GM12878 (cell line): ENCODE measurements around the gene AXIN1. TPM values are rescaled to one million over a fixed set of nuclear protein-coding genes. Genes with fewer than 3 reads are reported as not detected.

Experiments used
- ATAC-seq: fragments of 200-7000 bp; cut with Tn5 transposase; 3 replicates; pipeline ENCODE4 v1.9.1; 2020; ENCODE audit warnings: mild to moderate bottlenecking, moderate library complexity
- BruUV-seq: library from RNA; stranded (reverse); fragments of 400-500 nt; replicated peaks from 2 replicates; lab custom pipeline; 2021; lab: Mats Ljungman, UMichigan
- CTCF ChIA-PET: fragments of 300-600 bp; sonication (Branson Sonifier 250); formaldehyde crosslinking; extraction: SDS; loops from one replicate; lab custom pipeline; 2021; ENCODE audit warnings: inconsistent platforms; lab: Yijun Ruan, JAX
- POLR2A ChIA-PET: fragments of 350-600 bp; formaldehyde crosslinking; extraction: SDS; loops from one replicate; lab custom pipeline; 2021; ENCODE audit warnings: inconsistent platforms; lab: Charles Lee
- RAD21 ChIA-PET: fragments of 300-600 bp; sonication (Branson Sonifier 250); formaldehyde crosslinking; loops from one replicate; lab custom pipeline; 2023; ENCODE audit warnings: antibody characterized with exemption; ENCODE audit not compliant: unreplicated experiment; lab: Charles Lee
- SMC1A ChIA-PET: fragments of 300-600 bp; sonication (Branson Sonifier 250); formaldehyde crosslinking; loops from one replicate; lab custom pipeline; 2023; ENCODE audit not compliant: unreplicated experiment, uncharacterized antibody; lab: Charles Lee
- DNase-seq: peaks from one replicate; pipeline ENCODE4 v3.0.0-alpha.2; 2011; ENCODE audit warnings: low read depth, low spot score
- FAIRE-seq: peaks from 3 replicates; lab custom pipeline; 2011; peaks lifted over from hg19 to GRCh38; lab: Jason Lieb, UNC
- H2AFZ ChIP-seq: 2 replicates; pipeline ENCODE4 v1.6.0; 2011; ENCODE audit warnings: low read depth, low read length, control low read depth; ENCODE audit not compliant: control insufficient read depth
- H3K27ac ChIP-seq: 2 replicates; pipeline ENCODE4 v1.5.1; 2011; ENCODE audit warnings: control low read depth; ENCODE audit not compliant: control insufficient read depth, insufficient read depth
- H3K27me3 ChIP-seq, 2 experiments: replicated peaks in 1 of 2; 2 replicates each; pipeline versions ENCODE4 v1.6.0 to v1.6.1; 2011; ENCODE audit warnings: low read length in 1 of 2; ENCODE audit not compliant: control insufficient read depth in 2 of 2, insufficient read depth in 2 of 2
- H3K36me3 ChIP-seq, 2 experiments: 2 replicates each; pipeline ENCODE4 v1.5.1; 2011; ENCODE audit warnings: low read length in 1 of 2; ENCODE audit not compliant: control insufficient read depth in 2 of 2, insufficient read depth in 2 of 2
- H3K4me1 ChIP-seq: 2 replicates; pipeline ENCODE4 v1.6.1; 2011; ENCODE audit warnings: mild to moderate bottlenecking, low read length, moderate library complexity, mixed read lengths; ENCODE audit not compliant: control insufficient read depth, insufficient read depth
- H3K4me2 ChIP-seq: 2 replicates; pipeline ENCODE4 v1.6.0; 2011; ENCODE audit warnings: control low read depth; ENCODE audit not compliant: control insufficient read depth, insufficient read depth
- H3K4me3 ChIP-seq: fragments of 200-600 bp; sonication (generic); 2 replicates; pipeline ENCODE4 v1.5.1; 2016
- H3K79me2 ChIP-seq: 2 replicates; pipeline ENCODE4 v1.6.0; 2011; ENCODE audit warnings: low read length; ENCODE audit not compliant: control insufficient read depth, insufficient read depth
- H3K9ac ChIP-seq: 2 replicates; pipeline ENCODE4 v1.8.0; 2011; ENCODE audit warnings: low read length, control low read depth, mixed read lengths; ENCODE audit not compliant: control insufficient read depth, insufficient read depth
- H3K9me3 ChIP-seq: replicated peaks from 3 replicates; pipeline ENCODE4 v1.5.1; 2011; ENCODE audit warnings: mild to moderate bottlenecking, low read length; ENCODE audit not compliant: control insufficient read depth, insufficient read depth
- H4K20me1 ChIP-seq: 2 replicates; pipeline ENCODE4 v1.6.0; 2011; ENCODE audit not compliant: control insufficient read depth, insufficient read depth
- BACH1 ChIP-seq: fragments of 450-650 bp; IDR thresholded peaks from 2 replicates; pipeline ENCODE4 v1.6.1; 2017; ENCODE audit warnings: mild to moderate bottlenecking, borderline replicate concordance
- CHD4 ChIP-seq: fragments of 200-600 bp; sonication (generic); IDR thresholded peaks from 2 replicates; pipeline ENCODE4 v1.6.1; 2016; ENCODE audit warnings: mild to moderate bottlenecking
- EED ChIP-seq: sonication (generic); IDR thresholded peaks from 2 replicates; pipeline ENCODE4 v1.6.1; 2016; ENCODE audit warnings: antibody characterized with exemption, low read depth
- EGR1 ChIP-seq, 2 experiments: IDR thresholded peaks; 1 replicate in 1 of 2; 2 replicates in 1 of 2; pipeline ENCODE4 v1.6.1; 2011 to 2012; ENCODE audit warnings: low read depth in 2 of 2, low read length in 2 of 2, borderline replicate concordance in 1 of 2, mild to moderate bottlenecking in 1 of 2, moderate library complexity in 1 of 2
- NFYB ChIP-seq: IDR thresholded peaks from 2 replicates; pipeline ENCODE4 v1.6.1; 2011; ENCODE audit warnings: low read depth, mild to moderate bottlenecking, low read length, improper control_type of control experiment, moderate library complexity; ENCODE audit not compliant: insufficient read depth
- POLR2AphosphoS5 ChIP-seq: IDR thresholded peaks from 2 replicates; pipeline ENCODE4 v1.6.1; 2011; ENCODE audit warnings: mild to moderate bottlenecking, low read length, inconsistent platforms
- RCOR1 ChIP-seq: conservative IDR thresholded peaks from 2 replicates; pipeline ENCODE4 v1.6.1; 2012; ENCODE audit warnings: low read depth, low read length, improper control_type of control experiment
- RUNX3 ChIP-seq: IDR thresholded peaks from 2 replicates; pipeline ENCODE4 v1.6.1; 2012; ENCODE audit warnings: low read length, inconsistent platforms
- SP1 ChIP-seq: IDR thresholded peaks from one replicate; pipeline ENCODE4 v1.6.1; 2011; ENCODE audit warnings: low read depth, low read length
- WGBS: methylation state at CpG from one replicate; pipeline ENCODE4 v1.1.6; 2016; ENCODE audit warnings: low lambda C conversion rate; ENCODE audit not compliant: insufficient replicate concordance, insufficient coverage; ENCODE audit errors: missing lambda C conversion rate; 5-methylcytosine and 5-hydroxymethylcytosine counted together
- in situ Hi-C: fragments of 300-500 bp; cut with MboI; formaldehyde crosslinking; loops from 9 replicates; pipeline ENCODE4 v1.14.3; 2018; ENCODE audit warnings: mixed read lengths
- intact Hi-C: fragments of 100-400 bp; cut with micrococcal nuclease; formaldehyde crosslinking; loops from one replicate; pipeline ENCODE4 v1.14.2; 2022; ENCODE audit not compliant: unreplicated experiment
- polyA plus RNA-seq, 11 experiments: library from polyadenylated mRNA; depleted of rRNA in 4 of 11; unstranded in 6 of 11; stranded (reverse) in 5 of 11; fragments of >200 nt; fragmentation: Nextera tagmentation in 4 of 11; fragmentation: Illumina TruSeq in 1 of 11; extraction: Ambion mirVana in 4 of 11; extraction: Trizol in 1 of 11; gene quantifications; 1 replicate in 1 of 11; 2 replicates in 10 of 11; pipeline versions ENCODE4 v1.2.1 to v1.2.3, GENCODE V29; 2011 to 2016; ENCODE audit warnings: inconsistent platforms in 2 of 11, missing spikeins in 2 of 11, low read depth in 1 of 11
- total RNA-seq, 4 experiments: library from RNA; depleted of rRNA in 3 of 4; stranded (reverse); fragments of >200 nt in 3 of 4; fragmentation: Illumina TruSeq in 1 of 4; extraction: Trizol in 1 of 4; gene quantifications; 2 replicates each; pipeline versions ENCODE4 v1.2.1 to v1.2.3, GENCODE V29; 2013 to 2021
- TF ChIP-seq, protein P1 (sequence below): fragments of 450-650 bp; IDR thresholded peaks from 2 replicates; pipeline ENCODE4 v1.6.1; 2017; ENCODE audit warnings: mild to moderate bottlenecking

The AXIN1 gene
- total and polyA plus RNA-seq, 10 of the 15 experiments (the other 5 are each of a cell fraction or from before 2014, with no cell fraction given): 0.26 to 27.1 (median 7.7) TPM

- no peaks in the 10 kb centered on the region for H3K79me2 ChIP-seq
- no peak overlapping the region for H3K4me2 ChIP-seq
- in situ Hi-C loops: no loop called here
- no peak overlapping the region for H3K27ac ChIP-seq
- FAIRE-seq (no peak), ATAC-seq (no peak), DNase-seq (no peak)
- RAD21 ChIA-PET: no interaction called here
- H4K20me1 ChIP-seq: no peaks in the 10 kb centered on the region
- intact Hi-C loops: no loop called here
- TF ChIP-seq RCOR1: no peak
- no peak for TF ChIP-seq SP1
- no peak for TF ChIP-seq EED
- TF ChIP-seq BACH1: no peak
- TF ChIP-seq NFYB: no peak
- no peak for TF ChIP-seq RUNX3
- no peak for TF ChIP-seq CHD4
- TF ChIP-seq POLR2AphosphoS5: no peak
- no peak for TF ChIP-seq EGR1 (IDR thresholded peaks at IDR 0.05; ENCODE audit: borderline replicate concordance in 1 of 2, low read depth in 2 of 2, low read length in 2 of 2)
- TF ChIP-seq, protein P1, sequence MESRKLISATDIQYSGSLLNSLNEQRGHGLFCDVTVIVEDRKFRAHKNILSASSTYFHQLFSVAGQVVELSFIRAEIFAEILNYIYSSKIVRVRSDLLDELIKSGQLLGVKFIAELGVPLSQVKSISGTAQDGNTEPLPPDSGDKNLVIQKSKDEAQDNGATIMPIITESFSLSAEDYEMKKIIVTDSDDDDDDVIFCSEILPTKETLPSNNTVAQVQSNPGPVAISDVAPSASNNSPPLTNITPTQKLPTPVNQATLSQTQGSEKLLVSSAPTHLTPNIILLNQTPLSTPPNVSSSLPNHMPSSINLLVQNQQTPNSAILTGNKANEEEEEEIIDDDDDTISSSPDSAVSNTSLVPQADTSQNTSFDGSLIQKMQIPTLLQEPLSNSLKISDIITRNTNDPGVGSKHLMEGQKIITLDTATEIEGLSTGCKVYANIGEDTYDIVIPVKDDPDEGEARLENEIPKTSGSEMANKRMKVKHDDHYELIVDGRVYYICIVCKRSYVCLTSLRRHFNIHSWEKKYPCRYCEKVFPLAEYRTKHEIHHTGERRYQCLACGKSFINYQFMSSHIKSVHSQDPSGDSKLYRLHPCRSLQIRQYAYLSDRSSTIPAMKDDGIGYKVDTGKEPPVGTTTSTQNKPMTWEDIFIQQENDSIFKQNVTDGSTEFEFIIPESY: no peak
- POLR2A ChIA-PET: no interaction called here
- H3K27me3 ChIP-seq: peaks cover 0 to 3% of the 10 kb centered on the region in 2 experiments; a peak in 2 of 4 replicates
- H2AFZ ChIP-seq: no peak overlapping the region
- BruUV-seq: no TSS peak
- no peaks in the 10 kb centered on the region for H3K4me1 ChIP-seq
- H3K4me3 ChIP-seq: no peak overlapping the region
- no peaks in the 10 kb centered on the region for H3K36me3 ChIP-seq
- WGBS: 62% methylated on average over 27 of the region's 36 CpGs
- CTCF ChIA-PET: no interaction called here
- SMC1A ChIA-PET: no interaction called here
- H3K9me3 ChIP-seq: no peaks in the 10 kb centered on the region
- no peak overlapping the region for H3K9ac ChIP-seq
These were observed 79.6 kb downstream of the AXIN1 start for GRCh38 chr16:272633-273546.
